Measurements from ENCODE around the gene SLC52A3. TPM values are rescaled to one million over a fixed set of nuclear protein-coding genes. Genes with fewer than 3 reads are reported as not detected.

SLC52A3 gene
- total RNA-seq, 2 experiments from 2014 or later, result not detected

DNA sequence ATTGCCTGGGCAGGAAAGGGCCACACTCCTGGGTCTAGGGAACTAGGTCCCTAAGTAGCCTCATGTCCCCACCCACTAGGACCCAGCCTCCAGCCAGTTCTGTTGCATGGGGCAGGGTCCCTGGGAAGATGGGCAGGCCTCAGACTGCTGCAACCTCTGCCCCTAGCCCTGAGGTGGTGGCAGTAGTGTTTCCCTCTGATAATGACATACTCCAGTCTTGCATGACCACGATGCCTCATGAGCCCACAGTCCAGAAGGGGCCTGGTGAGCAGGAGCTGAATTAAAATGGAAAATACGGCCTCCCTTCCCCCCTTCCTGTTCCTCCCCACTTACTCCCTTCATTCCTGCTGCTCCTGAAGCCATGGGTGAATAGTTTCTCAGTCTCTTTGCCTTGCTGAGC is 56.7 kb downstream of the SLC52A3 start:
- ATAC-seq (ENCODE audit: low read depth) (no peak), DNase-seq (no peak)
- peaks cover 6% of the 10 kb centered on the region for H3K36me3 Mint-ChIP-seq
- no peak overlapping the region for H3K27ac Mint-ChIP-seq
- H3K4me1 Mint-ChIP-seq, result no peaks in the 10 kb centered on the region
- peaks cover 31% of the 10 kb centered on the region for H3K27me3 Mint-ChIP-seq
- no peak overlapping the region for H3K4me3 Mint-ChIP-seq
- peaks cover 9% of the 10 kb centered on the region for H3K9me3 Mint-ChIP-seq
- POLR2A ChIA-PET, result no interaction called here

DNA sequence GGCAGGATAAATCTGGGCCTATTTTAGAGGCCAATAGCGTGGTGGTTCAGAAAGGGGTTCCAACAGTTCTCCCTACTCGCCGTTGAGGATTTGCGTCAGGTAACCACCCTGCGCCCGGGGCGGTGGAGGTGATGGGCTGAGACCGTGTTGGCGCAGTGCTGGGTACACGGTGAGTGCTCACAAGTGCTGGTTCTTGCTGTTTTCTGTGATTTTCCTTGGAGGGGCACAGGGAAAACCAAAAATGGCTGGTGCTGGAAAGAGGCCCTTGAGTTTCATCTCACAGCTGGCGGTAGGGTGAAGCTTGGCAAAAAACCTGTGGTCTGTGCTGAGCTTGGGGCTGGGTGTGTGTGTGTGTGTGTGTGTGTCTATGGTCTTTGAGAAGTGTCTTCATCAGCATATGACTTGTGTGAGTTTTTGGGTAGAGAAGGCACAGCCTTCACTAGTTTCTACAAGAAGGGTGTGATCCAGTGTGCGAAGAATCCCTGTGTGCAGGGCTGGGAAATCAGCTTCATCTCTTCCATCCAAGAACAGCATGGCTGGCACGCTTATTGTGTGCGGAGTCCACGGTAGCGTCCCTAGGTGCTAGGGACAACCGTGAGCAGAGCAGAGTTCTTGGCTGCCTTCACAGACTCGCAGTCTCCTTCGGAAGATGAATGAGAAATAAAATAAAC is 57.4 kb downstream of the SLC52A3 start:
- H3K36me3 Mint-ChIP-seq, result peaks cover 6% of the 10 kb centered on the region
- no peak overlapping the region for H3K27ac Mint-ChIP-seq

More for the DNA sequence above, 57.4 kb downstream of the SLC52A3 start:
- POLR2A ChIA-PET, result no interaction called here
- no peak overlapping the region for H3K4me3 Mint-ChIP-seq
- no peaks in the 10 kb centered on the region for H3K4me1 Mint-ChIP-seq
- ATAC-seq (ENCODE audit: low read depth) (no peak), DNase-seq (no peak)
- H3K9me3 Mint-ChIP-seq, result peaks cover 9% of the 10 kb centered on the region
- peaks cover 31% of the 10 kb centered on the region for H3K27me3 Mint-ChIP-seq

Other genes starting within 250 kb of the SLC52A3 start
- gene CSNK2A1, start 224.7 kb downstream of the SLC52A3 start, total RNA-seq, result 100 to 1,000 TPM; 113 to 114 TPM
- not detected for gene TCF15, start 158.2 kb downstream of the SLC52A3 start, total RNA-seq
- gene SRXN1, start 115.3 kb downstream of the SLC52A3 start, total RNA-seq, result 10 to 100 TPM; 11.6 to 11.7 TPM
- not detected for gene SCRT2, start 92.7 kb downstream of the SLC52A3 start, total RNA-seq
- gene FAM110A, start 65.2 kb upstream of the SLC52A3 start, total RNA-seq, result 10 to 100 TPM; 44.5 to 50.6 TPM
- gene ANGPT4, start 147.8 kb upstream of the SLC52A3 start, total RNA-seq, result not detected
- gene RSPO4, start 233.8 kb upstream of the SLC52A3 start, total RNA-seq, result under 1 TPM; 0.11 to 0.28 TPM